Stomach (tissue), 19 donors: ENCODE results near the gene PLPP6. TPM values are rescaled to one million over a fixed set of nuclear protein-coding genes. Genes with fewer than 3 reads are reported as not detected.

Source experiments
- DNase-seq, 2 donors: peaks; one replicate each; pipeline versions ENCODE4 v3.0.0 to v3.0.0-alpha.2; 2013 to 2019
- H3K27ac ChIP-seq, 5 donors: fragments of 200-600 bp in 4 of 5; sonication (generic) in 4 of 5; one replicate each; pipeline ENCODE4 v1.5.1; 2013 to 2019; ENCODE audit warnings: mild to moderate bottlenecking in 1 of 5, moderate library complexity in 1 of 5
- H3K27me3 ChIP-seq, 3 donors: fragments of 200-600 bp; sonication (generic); one replicate each; pipeline ENCODE4 v1.5.1; 2017 to 2019; ENCODE audit warnings: mixed run types in 1 of 3
- H3K36me3 ChIP-seq, 4 donors: fragments of 200-600 bp; sonication (generic); 1 replicate in 3 of 4; 2 replicates in 1 of 4; pipeline ENCODE4 v1.5.1; 2016 to 2019
- H3K4me1 ChIP-seq, 4 donors: fragments of 200-600 bp; sonication (generic); one replicate each; pipeline ENCODE4 v1.5.1; 2016 to 2019
- H3K4me3 ChIP-seq, 4 donors: fragments of 200-600 bp; sonication (generic) in 3 of 4; one replicate each; pipeline ENCODE4 v1.5.1; 2016 to 2019; ENCODE audit warnings: mild to moderate bottlenecking in 1 of 4
- H3K9me3 ChIP-seq, 4 donors: fragments of 200-600 bp; sonication (generic); one replicate each; pipeline ENCODE4 v1.5.1; 2016 to 2019
- CTCF ChIP-seq, 7 experiments: fragments of 450-650 bp in 4 of 7; fragments of 200-600 bp in 3 of 7; sonication (generic) in 3 of 7; IDR thresholded peaks; one replicate each; pipeline ENCODE4 v1.5.1; 2016 to 2019; ENCODE audit warnings: antibody characterized with exemption in 7 of 7, control low read depth in 2 of 7, mild to moderate bottlenecking in 1 of 7
- EP300 ChIP-seq: sonication (generic); formaldehyde crosslinking; IDR thresholded peaks from one replicate; pipeline ENCODE4 v1.6.1; 2017; ENCODE audit warnings: antibody characterized with exemption
- POLR2A ChIP-seq, 4 donors: fragments of 450-650 bp; IDR thresholded peaks; one replicate each; pipeline ENCODE4 v1.6.1; 2016; ENCODE audit warnings: antibody characterized with exemption in 4 of 4, control low read depth in 2 of 4, mild to moderate bottlenecking in 1 of 4, moderate library complexity in 1 of 4
- POLR2AphosphoS5 ChIP-seq, 3 donors: sonication (generic); formaldehyde crosslinking; IDR thresholded peaks; one replicate each; pipeline ENCODE4 v1.6.1; 2016; ENCODE audit warnings: antibody characterized with exemption in 3 of 3
- WGBS, 5 donors: extraction: QIAGEN DNeasy Blood & Tissue Kit in 3 of 5; methylation state at CpG; one replicate each; pipeline versions ENCODE4 v1.1.5 to v1.1.7; 2013 to 2018; 5-methylcytosine and 5-hydroxymethylcytosine counted together
- intact Hi-C: fragments of 100-400 bp; cut with DNase I; formaldehyde crosslinking; loops from one replicate; pipeline ENCODE4 v1.15.1; 2023; ENCODE audit warnings: low total_unique reads
- long read RNA-seq, 10 donors: transcript quantifications; one replicate each; lab custom pipeline, GENCODE V29; 2026
- polyA plus RNA-seq, 3 donors: library from polyadenylated mRNA; stranded (reverse); fragments of 200-250 nt; gene quantifications; one replicate each; pipeline ENCODE4 v1.2.3, GENCODE V29; 2013
- total RNA-seq, 5 donors: library from RNA; depleted of rRNA; stranded (reverse); fragments of >200 nt; gene quantifications; one replicate each; pipeline versions ENCODE4 v1.1.0 to v1.2.3, GENCODE V29; 2014 to 2016
- donor health status: healthy with polysubstance abuse.
- donor health status: Bipolar disorder and iron deficiency.
- donor health status: healthy.

The PLPP6 gene
- total RNA-seq = 10 to 100 TPM in 1 of 5 donors, 1 to 10 TPM in 3, not detected in 1; 6.7 to 11.0 (median 8.1) TPM
- 1 to 10 TPM; 3.5 to 6.6 (median 5.2) TPM for polyA plus RNA-seq
- long read RNA-seq, donor 1, transcript PLPP6-201 (1 exons, 2,944 nt) = major isoform, 10 of 10 reads
- long read RNA-seq, donor 1, partial matches to known transcripts = 0 of 10 reads
- long read RNA-seq, donor 1, other reads (novel, unspliced or antisense) = 0 of 10 reads
- long read RNA-seq, donor 2, transcript PLPP6-201 (1 exons, 2,944 nt) = major isoform, 13 of 13 reads
- long read RNA-seq, donor 2, partial matches to known transcripts = 0 of 13 reads
- long read RNA-seq, donor 2, other reads (novel, unspliced or antisense) = 0 of 13 reads
- long read RNA-seq, donor 3, transcript PLPP6-201 (1 exons, 2,944 nt) = major isoform, 5 of 5 reads
- long read RNA-seq, donor 3, partial matches to known transcripts = 0 of 5 reads
- long read RNA-seq, donor 3, other reads (novel, unspliced or antisense) = 0 of 5 reads
- long read RNA-seq, donor 4, partial matches to known transcripts = 0 of 1 reads
- long read RNA-seq, donor 4, other reads (novel, unspliced or antisense) = 0 of 1 reads
- long read RNA-seq, donor 5, partial matches to known transcripts = 0 of 3 reads
- long read RNA-seq, donor 5, other reads (novel, unspliced or antisense) = 0 of 3 reads
- long read RNA-seq, donor 6, transcript PLPP6-201 (1 exons, 2,944 nt) = major isoform, 33 of 33 reads
- long read RNA-seq, donor 6, partial matches to known transcripts = 0 of 33 reads
- long read RNA-seq, donor 6, other reads (novel, unspliced or antisense) = 0 of 33 reads
- long read RNA-seq, donor 7, transcript PLPP6-201 (1 exons, 2,944 nt) = major isoform, 10 of 10 reads
- long read RNA-seq, donor 7, partial matches to known transcripts = 0 of 10 reads
- long read RNA-seq, donor 7, other reads (novel, unspliced or antisense) = 0 of 10 reads
- long read RNA-seq, donor 8, transcript PLPP6-201 (1 exons, 2,944 nt) = major isoform, 13 of 13 reads
- long read RNA-seq, donor 8, partial matches to known transcripts = 0 of 13 reads
- long read RNA-seq, donor 8, other reads (novel, unspliced or antisense) = 0 of 13 reads
- long read RNA-seq, donor 9, transcript PLPP6-201 (1 exons, 2,944 nt) = major isoform, 14 of 14 reads
- long read RNA-seq, donor 9, partial matches to known transcripts = 0 of 14 reads
- long read RNA-seq, donor 9, other reads (novel, unspliced or antisense) = 0 of 14 reads
- long read RNA-seq, donor 10, transcript PLPP6-201 (1 exons, 2,944 nt) = major isoform, 11 of 11 reads
- long read RNA-seq, donor 10, partial matches to known transcripts = 0 of 11 reads
- long read RNA-seq, donor 10, other reads (novel, unspliced or antisense) = 0 of 11 reads

- Histone ChIP-seq H3K4me1 (peaks cover 41 to 63% (median 50%) of the 10 kb centered on the region in 4 donors), H3K9me3 (no peaks in the 10 kb centered on the region), H3K27me3 (no peaks in the 10 kb centered on the region), H3K27ac (peak within 1 kb of the TSS; percentile 88 to 96 (median 93)), H3K4me3 (peak within 1 kb of the TSS; percentile 69 to 95 (median 77)), H3K36me3 (no peaks in the 10 kb centered on the region)
- TF ChIP-seq POLR2AphosphoS5 (IDR thresholded peaks at IDR 0.05) (peak; percentile 81 to 95 (median 88)), EP300 (no peak), CTCF (IDR thresholded peaks at IDR 0.05) (peak in 5 of 7 experiments; percentile 41 to 82 (median 60)), POLR2A (IDR thresholded peaks at IDR 0.05) (peak in 1 of 4 donors; percentile 33)
- WGBS, 5 donors = 0 to 3% (median 1%) methylated on average over 40 to 70 of the region's 70 CpGs
- intact Hi-C loops = no loop called here
- DNase-seq = peak; percentile 93 to 96
Observed at GRCh38 chr9:4662108-4662988, at the start of gene PLPP6. TSS of gene PLPP6 (plus strand) at chr9:4662294. CDS start at chr9:4662376, 82 bp downstream.

GRCh38 chr9:4614627-4615026 is 47.5 kb upstream of the PLPP6 start:
- Histone ChIP-seq H3K36me3 (peaks cover 0 to 33% (median 0%) of the 10 kb centered on the region in 4 donors), H3K27me3 (no peaks in the 10 kb centered on the region), H3K9me3 (no peaks in the 10 kb centered on the region), H3K4me1 (no peaks in the 10 kb centered on the region), H3K27ac (no peak overlapping the region), H3K4me3 (no peak overlapping the region)
- intact Hi-C loops = no loop called here
- no peak for DNase-seq
- no peak for TF ChIP-seq POLR2A (IDR thresholded peaks at IDR 0.05)
- no peak for TF ChIP-seq POLR2AphosphoS5 (IDR thresholded peaks at IDR 0.05)
- no peak for TF ChIP-seq EP300
- TF ChIP-seq CTCF (IDR thresholded peaks at IDR 0.05) = no peak
- 82 to 100% (median 96%) methylated on average over 1 of the region's 1 CpG for WGBS, 5 donors

GRCh38 chr9:4615251-4615650 is 46.8 kb upstream of the PLPP6 start:
- WGBS, 5 donors = 53 to 63% (median 56%) methylated on average over 4 of the region's 4 CpGs
- H3K36me3 ChIP-seq = peaks cover 0 to 33% (median 1%) of the 10 kb centered on the region in 4 donors
- H3K4me3 ChIP-seq = no peak overlapping the region
- TF ChIP-seq EP300 (no peak), POLR2AphosphoS5 (IDR thresholded peaks at IDR 0.05) (no peak), POLR2A (IDR thresholded peaks at IDR 0.05) (no peak), CTCF (IDR thresholded peaks at IDR 0.05) (no peak)
- DNase-seq = no peak
- intact Hi-C loops = no loop called here
- no peaks in the 10 kb centered on the region for H3K27me3 ChIP-seq
- H3K9me3 ChIP-seq = no peaks in the 10 kb centered on the region
- H3K4me1 ChIP-seq = no peaks in the 10 kb centered on the region
- no peak overlapping the region for H3K27ac ChIP-seq
